ENCODE results near the gene INO80C. TPM values are rescaled to one million over a fixed set of nuclear protein-coding genes. Genes with fewer than 3 reads are reported as not detected.

The INO80C gene
- total RNA-seq, 3 donors from 2014 or later: 5.9 to 14.7 (median 6.7) TPM

- Histone ChIP-seq H3K27ac (no peak overlapping the region), H3K27me3 (no peaks in the 10 kb centered on the region), H3K36me3 (no peaks in the 10 kb centered on the region), H3K4me1 (peaks cover 0 to 5% of the 10 kb centered on the region in 2 donors), H3K9me3 (no peaks in the 10 kb centered on the region), H3K4me3 (no peak overlapping the region)
- DNase-seq (ENCODE audit: low spot score in 2 of 2): no peak
- intact Hi-C loops (cut with DNase I; ENCODE audit: low total_unique reads): no loop called here
- no peak for TF ChIP-seq CTCF (IDR thresholded peaks at IDR 0.05)
- TF ChIP-seq POLR2A (IDR thresholded peaks at IDR 0.05): no peak
- no peak for TF ChIP-seq POLR2AphosphoS5 (IDR thresholded peaks at IDR 0.05)
Observed at GRCh38 chr18:35522130-35522959, 24.6 kb upstream of the INO80C start.

- intact Hi-C loops (cut with DNase I; ENCODE audit: low total_unique reads): no loop called here
- Histone ChIP-seq H3K27me3 (no peaks in the 10 kb centered on the region), H3K27ac (no peak overlapping the region), H3K9me3 (no peaks in the 10 kb centered on the region), H3K4me3 (no peak overlapping the region), H3K36me3 (no peaks in the 10 kb centered on the region), H3K4me1 (peaks cover 0 to 3% of the 10 kb centered on the region in 2 donors)
- TF ChIP-seq POLR2A (IDR thresholded peaks at IDR 0.05) (no peak), POLR2AphosphoS5 (IDR thresholded peaks at IDR 0.05) (no peak), CTCF (IDR thresholded peaks at IDR 0.05) (no peak)
- no peak for DNase-seq (ENCODE audit: low spot score in 2 of 2)
Observed at GRCh38 chr18:35521133-35521532, 23.4 kb upstream of the INO80C start.

GRCh38 chr18:35519148-35519899 lies 21.6 kb upstream of the INO80C start:
- no peaks in the 10 kb centered on the region for H3K27me3 ChIP-seq
- DNase-seq (ENCODE audit: low spot score in 2 of 2): no peak
- H3K36me3 ChIP-seq: no peaks in the 10 kb centered on the region
- H3K4me1 ChIP-seq: no peaks in the 10 kb centered on the region
- no peaks in the 10 kb centered on the region for H3K9me3 ChIP-seq
- no peak overlapping the region for H3K4me3 ChIP-seq
- TF ChIP-seq CTCF (IDR thresholded peaks at IDR 0.05) (no peak), POLR2A (IDR thresholded peaks at IDR 0.05) (no peak), POLR2AphosphoS5 (IDR thresholded peaks at IDR 0.05) (no peak)
- intact Hi-C loops (cut with DNase I; ENCODE audit: low total_unique reads): no loop called here
- no peak overlapping the region for H3K27ac ChIP-seq

GRCh38 chr18:35517715-35518114 lies 20.0 kb upstream of the INO80C start:
- no peak for DNase-seq (ENCODE audit: low spot score in 2 of 2)
- H3K27ac ChIP-seq: no peak overlapping the region
- TF ChIP-seq POLR2A (IDR thresholded peaks at IDR 0.05) (no peak), CTCF (IDR thresholded peaks at IDR 0.05) (no peak), POLR2AphosphoS5 (IDR thresholded peaks at IDR 0.05) (no peak)

GRCh38 chr18:35516789-35517188 lies 19.0 kb upstream of the INO80C start:
- no peak for DNase-seq (ENCODE audit: low spot score in 2 of 2)
- intact Hi-C loops (cut with DNase I; ENCODE audit: low total_unique reads): no loop called here
- Histone ChIP-seq H3K4me3 (no peak overlapping the region), H3K27me3 (no peaks in the 10 kb centered on the region), H3K4me1 (no peaks in the 10 kb centered on the region), H3K27ac (no peak overlapping the region), H3K36me3 (no peaks in the 10 kb centered on the region), H3K9me3 (no peaks in the 10 kb centered on the region)
- no peak for TF ChIP-seq CTCF (IDR thresholded peaks at IDR 0.05)
- no peak for TF ChIP-seq POLR2AphosphoS5 (IDR thresholded peaks at IDR 0.05)
- no peak for TF ChIP-seq POLR2A (IDR thresholded peaks at IDR 0.05)

More at GRCh38 chr18:35517715-35518114, 20.0 kb upstream of the INO80C start:
- Histone ChIP-seq H3K36me3 (no peaks in the 10 kb centered on the region), H3K4me3 (no peak overlapping the region), H3K27me3 (no peaks in the 10 kb centered on the region), H3K4me1 (no peaks in the 10 kb centered on the region), H3K9me3 (no peaks in the 10 kb centered on the region)
- intact Hi-C loops (cut with DNase I; ENCODE audit: low total_unique reads): no loop called here
